Inflammatory macrophage treated with lipopolysaccharide for 4 hours (primary cell): ENCODE measurements around the gene ACADVL.

Experiments
- DNase-seq: peaks from one replicate; pipeline ENCODE4 v3.0.0-alpha.2; 2020

Gene ACADVL

GRCh38 chr17:7191571-7192270, 28.0 kb upstream of the ACADVL start:
- DNase-seq, result peak; percentile 17

- DNase-seq, result no peak
These were observed 27.3 kb upstream of the ACADVL start for GRCh38 chr17:7192271-7192937.

GRCh38 chr17:7195971-7196370, 23.8 kb upstream of the ACADVL start:
- no peak for DNase-seq

GRCh38 chr17:7196651-7197401, 22.9 kb upstream of the ACADVL start:
- no peak for DNase-seq

GRCh38 chr17:7203391-7203790, 16.3 kb upstream of the ACADVL start:
- DNase-seq, result no peak

GRCh38 chr17:7204336-7204735, 15.4 kb upstream of the ACADVL start:
- DNase-seq, result no peak

- peak; percentile 67 for DNase-seq
These were observed 14.8 kb upstream of the ACADVL start for GRCh38 chr17:7204828-7205461.

- DNase-seq, result no peak
These were observed 14.2 kb upstream of the ACADVL start for GRCh38 chr17:7205561-7205960.

- no peak for DNase-seq
These were observed 12.4 kb upstream of the ACADVL start for GRCh38 chr17:7207120-7208001.

- no peak for DNase-seq
These were observed 11.6 kb upstream of the ACADVL start for GRCh38 chr17:7208027-7208571.

- DNase-seq, result no peak
These were observed 10.8 kb upstream of the ACADVL start for GRCh38 chr17:7208754-7209460.

- no peak for DNase-seq
These were observed 8.1 kb upstream of the ACADVL start for GRCh38 chr17:7211491-7212273.

- DNase-seq, result peak; percentile 58
These were observed 5.8 kb upstream of the ACADVL start for GRCh38 chr17:7213895-7214299.

GRCh38 chr17:7214300-7215135, 5.2 kb upstream of the ACADVL start:
- DNase-seq, result peak; percentile 95

- DNase-seq, result no peak
These were observed 4.6 kb upstream of the ACADVL start for GRCh38 chr17:7215136-7215638.

- no peak for DNase-seq
These were observed 4.0 kb upstream of the ACADVL start for GRCh38 chr17:7215652-7216180.

- DNase-seq, result no peak
These were observed 3.3 kb upstream of the ACADVL start for GRCh38 chr17:7216242-7217112.
